Caco-2 (cell line): Measurements from ENCODE around the gene TXNDC9. TPM values are rescaled to one million over a fixed set of nuclear protein-coding genes. Genes with fewer than 3 reads are reported as not detected.
"Not testable (repeated sequence)": the region's sequence is repeated elsewhere in the genome, so short reads cannot be mapped to it uniquely, and the experiment has no call there.

Experiments
- BruUV-seq: library from RNA; stranded (reverse); fragments of 400-500 nt; replicated peaks from 2 replicates; lab custom pipeline; 2021; lab: Mats Ljungman, UMichigan
- CTCF ChIA-PET: fragments of 300-600 bp; sonication (Branson Sonifier 250); formaldehyde crosslinking; loops from one replicate; lab custom pipeline; 2022; ENCODE audit warnings: antibody characterized with exemption; lab: Charles Lee
- POLR2A ChIA-PET: fragments of 300-600 bp; sonication (Branson Sonifier 250); formaldehyde crosslinking; loops from one replicate; lab custom pipeline; 2022; ENCODE audit warnings: antibody characterized with exemption; lab: Charles Lee
- DNase-seq, 2 experiments: peaks; one replicate each; pipeline versions ENCODE4 v3.0.0 to v3.0.0-alpha.2; 2020 to 2022
- H3K27me3 ChIP-seq: replicated peaks from 2 replicates; pipeline ENCODE4 v1.6.0; 2011; ENCODE audit warnings: low read length; ENCODE audit not compliant: control insufficient read depth, insufficient read depth
- H3K36me3 ChIP-seq: 2 replicates; pipeline ENCODE4 v1.5.1; 2011; ENCODE audit warnings: low read length; ENCODE audit not compliant: control insufficient read depth, insufficient read depth
- H3K4me1 ChIP-seq: fragments of 250-450 bp; sonication (Bioruptor Pico); 2 replicates; pipeline ENCODE4 v1.5.1; 2020; ENCODE audit warnings: mild to moderate bottlenecking
- H3K4me3 ChIP-seq: 2 replicates; pipeline ENCODE4 v1.5.1; 2011; ENCODE audit warnings: low read depth, mild to moderate bottlenecking, control low read depth, low read length
- H3K9me3 ChIP-seq: fragments of 250-450 bp; sonication (Bioruptor Pico); 2 replicates; pipeline ENCODE4 v1.5.1; 2020; ENCODE audit warnings: mild to moderate bottlenecking, moderate library complexity
- H3K27ac Mint-ChIP-seq: one replicate; pipeline ENCODE4 v1.8.0; 2022; ENCODE audit warnings: mixed read lengths; ENCODE audit not compliant: unreplicated experiment
- H3K27me3 Mint-ChIP-seq: one replicate; pipeline ENCODE4 v1.8.0; 2022; ENCODE audit warnings: mixed read lengths; ENCODE audit not compliant: insufficient read depth, unreplicated experiment
- H3K36me3 Mint-ChIP-seq: one replicate; pipeline ENCODE4 v1.8.0; 2022; ENCODE audit warnings: mild to moderate bottlenecking, mixed read lengths; ENCODE audit not compliant: insufficient read depth, unreplicated experiment
- H3K4me1 Mint-ChIP-seq: one replicate; pipeline ENCODE4 v1.8.0; 2022; ENCODE audit warnings: low read depth, mixed read lengths; ENCODE audit not compliant: unreplicated experiment
- H3K4me3 Mint-ChIP-seq: one replicate; pipeline ENCODE4 v1.8.0; 2022; ENCODE audit warnings: mild to moderate bottlenecking, moderate library complexity, mixed read lengths; ENCODE audit not compliant: unreplicated experiment
- H3K9me3 Mint-ChIP-seq: one replicate; pipeline ENCODE4 v1.8.0; 2022; ENCODE audit warnings: mixed read lengths; ENCODE audit not compliant: unreplicated experiment
- CTCF ChIP-seq, 2 experiments: fragments of 200-600 bp in 1 of 2; IDR thresholded peaks; 1 replicate in 1 of 2; 2 replicates in 1 of 2; pipeline versions ENCODE4 v1.5.1 to v1.8.0; 2011 to 2022; ENCODE audit warnings: antibody characterized with exemption in 1 of 2, control low read depth in 1 of 2, inconsistent platforms in 1 of 2, low read depth in 1 of 2, low read length in 1 of 2, mild to moderate bottlenecking in 1 of 2, moderate library complexity in 1 of 2; ENCODE audit not compliant: insufficient read depth in 1 of 2, severe bottlenecking in 1 of 2, unreplicated experiment in 1 of 2
- intact Hi-C: fragments of 100-400 bp; cut with micrococcal nuclease; formaldehyde crosslinking; loops from one replicate; pipeline ENCODE4 v1.10.0; 2022; ENCODE audit not compliant: unreplicated experiment
- total RNA-seq: library from RNA; stranded (reverse); gene quantifications from 2 replicates; pipeline ENCODE4 v1.2.3, GENCODE V29; 2022

TXNDC9 gene
- total RNA-seq, 1 experiment from 2014 or later = 41.1 TPM

GRCh38 chr2:99278793-99279291 lies 57.3 kb downstream of the TXNDC9 start:
- no peaks in the 10 kb centered on the region for H3K36me3 ChIP-seq
- H3K4me3 ChIP-seq = no peak overlapping the region
- no peaks in the 10 kb centered on the region for H3K27me3 ChIP-seq
- H3K9me3 ChIP-seq = peaks cover 22% of the 10 kb centered on the region
- Mint-ChIP-seq H3K9me3 (peaks cover 28% of the 10 kb centered on the region), H3K27me3 (no peaks in the 10 kb centered on the region), H3K36me3 (peaks cover 14% of the 10 kb centered on the region), H3K4me3 (peak overlapping the region; percentile 42), H3K27ac (peak overlapping the region; percentile 63), H3K4me1 (peaks cover 7% of the 10 kb centered on the region)
- ChIA-PET POLR2A (no interaction called here), CTCF (no interaction called here)
- TF ChIP-seq CTCF (IDR thresholded peaks at IDR 0.05; ENCODE audit: insufficient read depth in 1 of 2, low read depth in 1 of 2, low read length in 1 of 2, severe bottlenecking in 1 of 2, unreplicated experiment in 1 of 2) = no peak
- intact Hi-C loops = no loop called here
- DNase-seq = peak; percentile 51 to 56
- no TSS peak for BruUV-seq
- peaks cover 12% of the 10 kb centered on the region for H3K4me1 ChIP-seq

GRCh38 chr2:99278195-99278765 lies 57.9 kb downstream of the TXNDC9 start:
- H3K4me1 Mint-ChIP-seq, BruUV-seq, CTCF ChIA-PET, H3K36me3 ChIP-seq, H3K27me3 Mint-ChIP-seq, POLR2A ChIA-PET, intact Hi-C loops, H3K27me3 ChIP-seq, H3K4me3 ChIP-seq, DNase-seq: not testable (repeated sequence)
- Mint-ChIP-seq H3K4me3 (peak overlapping the region; percentile 42), H3K27ac (peak overlapping the region; percentile 63), H3K36me3 (peaks cover 14% of the 10 kb centered on the region), H3K9me3 (peaks cover 28% of the 10 kb centered on the region)
- Histone ChIP-seq H3K4me1 (peaks cover 12% of the 10 kb centered on the region), H3K9me3 (peaks cover 22% of the 10 kb centered on the region)

DNA sequence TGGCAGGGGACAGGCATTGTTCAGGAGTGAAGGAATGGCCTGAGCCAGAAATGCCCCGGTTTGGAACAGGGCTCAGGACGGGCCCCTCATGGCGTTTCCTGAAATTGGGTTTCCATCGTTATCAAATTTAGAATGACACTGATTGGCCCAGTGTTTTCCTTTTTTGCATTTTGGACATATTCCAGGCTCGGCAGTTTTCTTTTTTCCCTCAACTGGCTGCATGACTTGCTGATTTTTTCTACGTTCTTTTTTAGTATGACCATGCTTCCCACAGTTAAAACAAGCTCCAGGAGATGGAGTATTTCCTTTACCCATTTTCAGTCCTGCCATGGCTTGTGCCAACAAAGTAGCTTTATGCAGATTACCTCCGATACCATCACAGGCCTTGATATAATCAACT lies 60.3 kb downstream of the TXNDC9 start:
- peaks cover 12% of the 10 kb centered on the region for H3K4me1 ChIP-seq
- H3K9me3 ChIP-seq = peaks cover 25% of the 10 kb centered on the region
- no peak overlapping the region for H3K27ac Mint-ChIP-seq
- intact Hi-C loops = no loop called here
- no peak overlapping the region for H3K4me3 Mint-ChIP-seq
- no TSS peak for BruUV-seq
- POLR2A ChIA-PET = no interaction called here
- DNase-seq = no peak
- CTCF ChIA-PET = interaction anchor here (0.6 kb wide), 1 partner anchor 95 kb away, joined by 3 read pairs; the partner anchor contains the start of genes MITD1 and MRPL30
- H3K27me3 Mint-ChIP-seq = no peaks in the 10 kb centered on the region
- peaks cover 14% of the 10 kb centered on the region for H3K36me3 Mint-ChIP-seq
- no peak for TF ChIP-seq CTCF (IDR thresholded peaks at IDR 0.05; ENCODE audit: insufficient read depth in 1 of 2, low read depth in 1 of 2, low read length in 1 of 2, severe bottlenecking in 1 of 2, unreplicated experiment in 1 of 2)
- no peaks in the 10 kb centered on the region for H3K36me3 ChIP-seq
- H3K9me3 Mint-ChIP-seq = peaks cover 38% of the 10 kb centered on the region
- peaks cover 7% of the 10 kb centered on the region for H3K4me1 Mint-ChIP-seq
- no peak overlapping the region for H3K4me3 ChIP-seq
- H3K27me3 ChIP-seq = no peaks in the 10 kb centered on the region

Other genes with a start within 250 kb of the TXNDC9 start
- gene C2orf15, start 194.6 kb downstream of the TXNDC9 start, total RNA-seq = 11.3 and 12.5 TPM in 2 replicates
- gene TSGA10, start 181.4 kb downstream of the TXNDC9 start, total RNA-seq = 8.9 and 9.9 TPM in 2 replicates
- 9.4 and 10.2 TPM in 2 replicates for gene LIPT1, start 181.4 kb downstream of the TXNDC9 start, total RNA-seq
- gene MITD1, start 155.3 kb downstream of the TXNDC9 start, total RNA-seq = 29.3 and 30.5 TPM in 2 replicates
- 49.9 and 51.2 TPM in 2 replicates for gene MRPL30, start 155.1 kb downstream of the TXNDC9 start, total RNA-seq
- gene LYG2, start 80.7 kb downstream of the TXNDC9 start, total RNA-seq = not detected in 2 replicates
- 0.67 and 0.93 TPM in 2 replicates for gene LYG1, start 35.1 kb downstream of the TXNDC9 start, total RNA-seq
- gene EIF5B, start 1.1 kb upstream of the TXNDC9 start, total RNA-seq = 71.5 and 79.5 TPM in 2 replicates
- gene REV1, start 153.7 kb upstream of the TXNDC9 start, total RNA-seq = 39.6 and 41.1 TPM in 2 replicates